Measurements from ENCODE around the gene NLGN3.

NLGN3 gene

DNA sequence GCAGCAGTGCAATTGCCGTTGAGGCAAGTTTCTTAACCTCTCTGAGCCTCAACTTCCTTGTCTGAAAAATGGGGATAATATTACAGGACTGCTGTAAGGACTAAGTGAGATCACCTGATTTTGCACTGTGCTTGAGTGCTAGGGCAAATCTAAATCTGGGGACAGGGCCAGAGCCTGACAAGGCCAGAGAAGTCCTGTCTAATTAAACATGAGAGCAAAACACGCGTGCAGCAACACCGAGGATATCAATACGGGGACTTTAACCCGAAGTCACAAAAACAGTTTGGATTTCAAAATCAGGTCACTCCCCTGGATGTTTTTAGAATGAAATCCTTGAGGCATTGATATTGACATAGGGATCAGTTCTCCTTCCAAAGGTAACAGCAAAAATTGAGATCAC is 72.7 kb downstream of the NLGN3 start:
- Histone ChIP-seq H3K4me2 (ENCODE audit: low read length) (no peak overlapping the region), H3K4me3 (ENCODE audit: low read depth, low read length) (no peak overlapping the region), H2AFZ (no peak overlapping the region), H3K9ac (no peak overlapping the region), H3K27me3 (ENCODE audit: control insufficient read depth, insufficient read depth, low read length) (no peaks in the 10 kb centered on the region), H3K4me1 (no peaks in the 10 kb centered on the region), H3K9me3 (ENCODE audit: control insufficient read depth, low read length) (no peaks in the 10 kb centered on the region), H3K27ac (no peak overlapping the region), H3K79me2 (no peaks in the 10 kb centered on the region), H3K36me3 (ENCODE audit: control insufficient read depth, insufficient read depth, low read length) (no peaks in the 10 kb centered on the region)
- TF ChIP-seq, protein P1, sequence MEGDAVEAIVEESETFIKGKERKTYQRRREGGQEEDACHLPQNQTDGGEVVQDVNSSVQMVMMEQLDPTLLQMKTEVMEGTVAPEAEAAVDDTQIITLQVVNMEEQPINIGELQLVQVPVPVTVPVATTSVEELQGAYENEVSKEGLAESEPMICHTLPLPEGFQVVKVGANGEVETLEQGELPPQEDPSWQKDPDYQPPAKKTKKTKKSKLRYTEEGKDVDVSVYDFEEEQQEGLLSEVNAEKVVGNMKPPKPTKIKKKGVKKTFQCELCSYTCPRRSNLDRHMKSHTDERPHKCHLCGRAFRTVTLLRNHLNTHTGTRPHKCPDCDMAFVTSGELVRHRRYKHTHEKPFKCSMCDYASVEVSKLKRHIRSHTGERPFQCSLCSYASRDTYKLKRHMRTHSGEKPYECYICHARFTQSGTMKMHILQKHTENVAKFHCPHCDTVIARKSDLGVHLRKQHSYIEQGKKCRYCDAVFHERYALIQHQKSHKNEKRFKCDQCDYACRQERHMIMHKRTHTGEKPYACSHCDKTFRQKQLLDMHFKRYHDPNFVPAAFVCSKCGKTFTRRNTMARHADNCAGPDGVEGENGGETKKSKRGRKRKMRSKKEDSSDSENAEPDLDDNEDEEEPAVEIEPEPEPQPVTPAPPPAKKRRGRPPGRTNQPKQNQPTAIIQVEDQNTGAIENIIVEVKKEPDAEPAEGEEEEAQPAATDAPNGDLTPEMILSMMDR (IDR thresholded peaks at IDR 0.05): no peak

Data from parathyroid adenoma (tissue), 2 donors.